Limb (tissue), 2 donors: ENCODE results near the gene HIVEP2.

Experiments
- DNase-seq, 2 donors: peaks; one replicate each; pipeline ENCODE4 v3.0.0-alpha.2; 2016; ENCODE audit errors: extremely low spot score in 2 of 2

Gene HIVEP2

DNA sequence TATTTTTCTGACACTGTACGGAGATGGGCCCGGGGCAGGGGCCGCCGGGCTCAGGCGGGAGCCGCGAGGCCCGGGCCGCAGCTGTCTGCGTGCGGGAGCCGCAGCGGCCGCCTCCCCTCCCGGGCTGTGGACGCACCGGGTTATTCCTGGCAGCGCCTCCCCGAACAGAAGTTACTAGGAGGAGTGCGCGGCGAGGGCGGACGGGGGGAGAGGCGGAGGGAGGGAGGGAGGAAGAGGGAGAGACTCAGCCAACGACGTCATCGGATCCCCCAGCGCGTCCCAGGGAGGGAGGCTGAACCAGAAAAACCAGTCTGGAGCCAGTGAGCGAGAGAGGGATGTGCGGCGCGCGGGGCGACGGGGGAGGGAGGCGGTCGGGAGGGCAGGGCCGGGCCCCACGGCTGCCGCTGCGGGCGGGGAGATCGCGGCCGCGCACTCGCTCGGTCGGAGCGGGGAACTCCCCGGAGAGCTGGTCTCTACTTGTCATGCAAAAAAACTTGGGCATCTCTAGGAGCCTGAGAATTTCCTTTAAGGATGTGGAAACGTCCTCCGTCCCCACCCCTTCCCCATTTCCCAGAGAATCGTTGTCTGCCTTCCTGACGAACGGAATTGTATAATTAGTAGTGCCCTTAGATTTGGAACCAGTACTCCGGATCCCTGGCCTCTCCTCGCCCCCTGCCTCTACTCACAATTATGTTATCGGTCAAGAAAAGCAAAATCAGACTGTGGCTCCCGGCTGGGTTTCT lies 1.4 kb upstream of the HIVEP2 start:
- DNase-seq = peak; percentile 93 to 96

DNA sequence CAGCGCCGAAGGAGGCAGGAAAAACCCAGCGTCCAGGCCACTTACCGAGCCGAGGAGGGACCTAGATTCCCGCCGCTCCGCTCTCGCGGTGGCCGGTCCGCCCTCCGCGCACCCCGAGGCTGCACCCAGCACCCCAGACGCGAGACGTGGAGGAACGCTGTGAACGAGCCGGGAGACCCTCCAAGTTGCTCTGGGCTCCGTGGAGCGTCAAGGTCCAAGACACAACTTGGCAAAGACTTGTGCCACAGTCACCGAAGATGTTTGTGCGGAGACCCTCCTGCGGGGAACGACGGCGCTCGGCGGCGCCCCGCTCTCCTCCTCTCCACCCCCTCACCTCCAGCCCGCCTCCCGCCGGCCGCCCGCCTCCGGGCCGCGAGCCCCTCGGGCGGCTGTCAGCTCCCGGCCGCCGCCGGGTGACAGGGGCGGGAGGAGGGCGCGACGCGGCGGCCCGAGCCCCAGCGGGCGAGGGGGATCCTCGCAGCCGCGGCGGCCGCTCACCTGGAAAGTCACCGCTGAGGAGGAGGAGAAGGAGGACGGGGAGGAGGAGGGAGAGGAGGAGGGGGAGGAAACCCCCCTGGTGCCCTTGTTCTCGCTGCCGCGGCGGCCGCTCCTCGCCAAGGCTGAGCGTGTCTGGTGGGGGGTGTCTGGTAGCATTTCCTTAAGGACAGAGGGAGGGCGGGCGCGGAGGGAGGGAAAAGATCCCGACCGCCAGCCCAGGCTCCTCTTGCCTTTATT lies 637 bp upstream of the HIVEP2 start:
- DNase-seq = peak; percentile 13 to 83

DNA sequence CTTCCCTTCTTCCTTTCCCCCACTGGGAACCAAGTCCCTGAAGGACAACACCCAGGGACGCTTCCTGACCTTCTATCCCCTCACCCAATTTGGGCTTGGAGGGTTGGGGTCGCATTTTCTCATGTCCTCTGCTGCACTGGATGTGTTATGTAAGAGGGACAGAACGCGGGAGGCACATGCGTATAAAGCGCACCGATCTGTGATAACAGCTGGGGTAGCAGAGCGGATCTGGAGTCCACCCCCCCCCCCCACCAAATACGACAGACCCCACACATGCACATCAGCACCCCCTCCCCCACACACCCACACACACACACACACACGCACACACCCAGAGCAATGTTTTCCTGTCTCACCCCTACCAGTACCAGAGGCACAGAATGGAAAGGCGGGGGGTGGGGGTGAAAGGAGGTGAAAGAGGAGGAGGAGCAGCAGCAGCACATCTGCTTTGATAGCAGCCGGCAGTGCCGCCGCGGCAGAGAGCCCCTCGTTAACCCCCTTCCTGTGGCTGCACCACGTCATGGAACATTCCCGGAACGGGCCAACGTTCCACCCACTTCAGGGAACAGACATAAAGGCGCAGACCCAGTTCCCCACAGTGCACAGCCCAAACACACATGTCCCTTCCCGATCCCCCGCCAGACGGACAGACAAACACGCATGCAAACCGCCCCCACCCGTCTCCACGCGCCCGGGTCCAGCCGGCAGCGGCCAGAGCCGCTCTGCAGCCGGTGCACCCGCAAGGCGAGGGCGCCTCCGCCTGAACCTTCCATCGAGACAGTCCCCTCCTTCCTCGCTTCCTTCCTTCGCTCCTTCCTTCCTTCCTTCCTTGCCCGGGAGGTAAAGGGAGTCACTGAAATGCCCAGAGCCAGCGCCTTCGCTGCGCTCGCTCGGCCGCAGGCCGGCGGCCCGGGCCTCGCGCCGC lies 590 bp downstream of the HIVEP2 start:
- peak; percentile 86 to 94 for DNase-seq

DNA sequence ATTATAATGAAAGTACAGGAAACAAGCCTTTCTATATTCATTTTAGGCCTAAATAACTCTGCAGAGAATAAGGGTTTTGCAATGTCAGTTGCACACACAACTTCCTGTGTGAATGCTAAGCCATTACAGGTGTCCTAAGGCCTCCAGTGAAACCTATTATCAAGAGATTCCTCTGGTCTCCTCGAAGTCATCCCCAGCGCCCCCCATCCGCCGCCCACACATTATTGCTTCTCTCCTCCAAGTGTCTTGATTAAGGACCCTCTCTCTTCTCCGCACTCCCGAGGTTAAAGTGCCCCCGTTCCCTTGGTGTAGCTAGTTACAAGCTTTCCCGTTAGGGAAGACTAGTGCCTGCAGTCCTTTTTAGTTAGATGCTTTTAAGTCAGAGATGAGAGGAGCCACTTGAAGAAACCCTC lies 1.3 kb downstream of the HIVEP2 start:
- peak in 1 of 2 donors; percentile 50 for DNase-seq

DNA sequence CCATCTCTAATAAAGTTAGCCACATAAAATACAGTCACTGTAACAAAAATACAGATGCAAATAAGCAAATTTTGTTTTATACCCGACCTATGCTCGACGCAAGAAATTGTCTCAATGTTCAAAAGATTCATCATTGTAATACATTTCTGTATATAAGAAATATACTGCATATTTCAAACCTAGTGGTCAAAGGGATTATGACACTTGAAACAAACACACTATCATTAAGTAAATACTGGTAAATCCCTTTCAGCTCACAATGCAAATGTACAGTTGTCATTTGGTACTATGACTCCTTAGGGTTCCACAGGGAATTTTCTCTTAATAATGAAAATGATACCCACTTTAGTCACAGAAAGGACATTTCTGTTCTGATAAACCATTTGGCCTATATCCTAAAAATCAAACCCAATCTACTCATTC lies 2.2 kb downstream of the HIVEP2 start:
- DNase-seq = peak in 1 of 2 donors; percentile 30

DNA sequence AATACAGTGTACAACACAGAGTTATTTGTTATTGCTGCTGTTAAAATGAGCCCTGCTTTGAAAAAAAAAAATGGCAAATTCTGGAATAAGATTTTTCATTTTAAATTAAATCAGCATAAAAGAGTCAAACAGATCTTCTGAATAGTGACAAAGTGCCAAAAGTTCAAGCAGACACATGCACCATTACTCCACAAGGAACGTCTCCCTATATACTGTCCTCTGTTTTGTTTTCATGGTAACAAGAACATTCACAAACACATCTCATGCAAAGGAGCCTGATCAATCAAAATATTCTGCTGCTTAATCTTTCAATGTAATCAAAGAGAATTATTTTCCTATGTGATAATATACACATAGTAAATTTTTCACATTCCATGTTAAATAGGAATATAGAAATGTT lies 2.7 kb downstream of the HIVEP2 start:
- peak in 1 of 2 donors; percentile 18 for DNase-seq

DNA sequence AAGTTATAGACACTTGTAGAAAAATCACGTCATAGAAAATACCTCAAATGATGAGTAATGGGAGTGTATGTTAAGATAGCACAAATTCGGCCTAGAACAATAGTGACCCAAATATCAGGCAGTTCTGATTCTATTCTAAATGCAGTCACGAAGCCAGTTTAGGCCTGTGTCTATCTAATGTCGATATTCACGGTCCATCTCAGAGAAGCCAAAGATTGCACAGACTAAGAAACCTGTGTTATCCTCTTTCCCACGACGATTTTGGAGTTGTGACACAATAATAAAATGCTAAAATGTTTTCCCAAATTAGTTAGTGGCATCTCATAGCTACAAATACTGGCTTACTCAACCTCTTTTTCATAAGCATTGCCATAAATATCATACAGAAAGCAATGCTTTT lies 4.0 kb downstream of the HIVEP2 start:
- no peak for DNase-seq

DNA sequence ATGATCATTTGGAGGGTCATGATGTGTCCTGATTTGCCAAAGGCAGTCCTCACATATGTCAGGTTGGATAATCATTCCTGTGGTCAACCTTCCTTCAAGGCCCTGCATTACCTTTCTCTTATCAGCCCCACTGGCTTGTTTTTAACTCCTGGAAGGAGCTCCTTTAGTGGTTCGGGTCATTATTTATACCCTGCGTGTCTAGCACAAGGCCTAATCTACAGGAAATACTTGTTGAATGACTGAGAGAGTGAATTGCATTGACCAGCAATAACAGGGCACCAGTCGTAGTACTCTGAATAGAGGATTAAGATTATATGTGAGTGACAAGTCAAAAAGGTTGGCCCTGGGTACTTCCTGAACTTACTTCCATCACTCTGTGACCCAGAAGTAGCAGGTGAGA lies 4.5 kb downstream of the HIVEP2 start:
- no peak for DNase-seq

DNA sequence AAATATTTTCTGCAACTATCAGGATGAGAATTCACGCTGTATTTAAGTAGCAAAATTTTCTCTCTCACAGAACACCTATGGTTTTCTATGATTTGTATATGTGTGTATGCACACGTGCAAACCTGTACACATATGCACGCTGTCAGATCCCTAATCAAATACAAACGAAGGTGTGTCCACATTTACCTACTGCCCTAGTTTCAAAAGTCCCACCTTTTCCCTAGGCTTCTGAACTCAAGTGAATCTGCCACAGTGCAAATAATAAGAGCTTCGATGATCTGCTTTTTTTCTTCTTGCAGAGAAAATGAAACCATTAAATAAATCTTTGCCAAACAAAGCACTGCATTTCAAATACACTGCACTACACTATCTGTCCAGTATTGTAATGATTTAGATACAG lies 6.5 kb downstream of the HIVEP2 start:
- DNase-seq = no peak

DNA sequence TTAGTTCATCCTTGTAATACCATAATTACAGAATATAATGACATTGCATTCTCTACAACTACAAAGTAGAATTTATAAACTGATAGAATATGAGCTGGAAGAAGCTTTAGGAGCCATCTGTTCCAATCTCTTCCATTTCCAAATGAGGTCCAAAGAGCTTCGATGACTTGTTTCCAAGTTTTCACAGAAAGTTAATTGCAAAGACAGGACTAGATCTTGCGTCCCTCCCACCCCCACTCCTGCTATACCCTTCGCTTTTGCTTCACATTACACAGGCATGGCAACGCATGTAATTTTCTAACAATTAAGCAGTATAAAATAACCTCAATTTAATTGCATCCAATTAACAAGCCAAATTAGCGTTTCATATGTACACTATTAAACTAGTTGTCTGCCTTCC lies 7.0 kb downstream of the HIVEP2 start:
- no peak for DNase-seq

DNA sequence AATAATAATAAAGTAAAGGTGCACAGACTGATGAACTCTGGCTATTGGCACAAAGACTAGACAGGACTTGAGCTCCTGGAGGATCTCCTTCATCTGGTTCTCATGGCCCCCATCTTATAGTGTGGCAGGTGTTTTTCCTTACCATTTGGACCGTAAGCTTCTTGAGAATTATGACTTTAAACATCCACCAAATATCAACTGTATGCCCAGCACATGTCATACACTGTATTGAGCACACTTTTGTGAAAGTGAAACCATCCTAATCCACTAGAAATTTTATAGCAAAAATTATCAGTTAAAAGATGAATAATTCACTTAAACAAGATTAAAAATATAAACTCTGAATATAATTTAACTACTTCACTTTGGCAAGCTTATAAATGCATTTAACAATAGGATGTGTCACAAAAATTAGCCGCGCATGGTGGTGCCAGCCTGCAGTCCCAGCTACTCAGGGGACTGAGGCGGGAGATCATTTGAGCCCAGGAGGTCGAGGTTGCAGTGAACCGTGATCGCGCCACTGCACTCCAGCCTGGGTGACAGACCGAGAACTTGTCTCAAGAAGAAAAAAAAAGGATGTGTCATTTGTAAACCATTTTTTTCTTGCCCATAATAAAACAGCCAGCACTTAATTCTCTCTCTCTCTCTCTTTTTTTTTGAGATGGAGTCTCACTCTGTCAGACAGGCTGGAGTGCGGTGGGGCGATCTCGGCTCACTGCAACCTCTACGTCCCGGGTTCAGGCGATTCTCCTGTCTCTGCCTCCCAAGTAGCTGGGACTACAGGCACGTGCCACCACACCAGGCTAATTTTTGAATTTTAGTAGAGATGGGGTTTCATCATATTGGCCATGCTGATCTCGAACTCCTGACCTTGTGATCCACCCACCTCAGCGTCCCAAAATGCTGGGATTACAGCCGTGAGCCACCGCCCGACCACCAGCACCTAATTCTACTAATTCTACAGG lies 9.1 kb downstream of the HIVEP2 start:
- no peak for DNase-seq

DNA sequence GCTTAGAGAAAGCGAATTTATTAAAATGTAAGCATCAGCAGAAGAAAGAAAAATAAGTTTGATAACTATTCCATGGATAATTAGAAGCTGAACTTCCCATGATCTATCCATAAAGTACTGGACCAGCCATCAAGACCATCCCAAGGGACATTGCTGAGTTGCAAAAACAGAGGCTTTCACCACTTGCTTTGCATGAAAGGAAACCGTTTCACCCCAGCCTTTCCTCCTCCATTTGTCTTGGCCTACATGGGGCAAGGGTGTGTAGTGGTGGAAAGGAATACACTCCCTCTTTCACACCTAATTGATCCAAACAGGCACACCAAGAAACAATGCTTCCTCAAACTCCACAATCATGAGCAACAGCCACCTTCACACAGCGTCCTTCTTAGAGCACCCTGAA lies 10.4 kb downstream of the HIVEP2 start:
- DNase-seq = no peak

DNA sequence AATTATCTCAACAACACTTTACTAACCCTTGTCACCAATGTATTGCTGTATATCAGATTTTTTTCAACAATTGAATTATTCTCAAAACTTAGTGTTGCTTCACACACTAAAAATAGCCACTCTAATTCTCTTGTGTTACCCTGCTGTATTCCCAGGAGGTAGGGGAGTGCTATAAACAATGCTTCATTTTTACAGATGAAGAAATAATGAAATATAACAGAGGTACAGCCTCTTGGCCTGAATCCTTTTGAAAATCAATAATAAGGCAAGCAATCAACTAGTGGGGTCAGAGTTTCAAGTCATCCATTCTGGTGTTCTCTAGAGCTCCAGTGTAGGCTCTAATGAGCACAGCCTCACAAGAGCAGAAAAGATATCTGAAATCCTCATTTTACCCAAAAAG lies 10.9 kb downstream of the HIVEP2 start:
- no peak for DNase-seq

DNA sequence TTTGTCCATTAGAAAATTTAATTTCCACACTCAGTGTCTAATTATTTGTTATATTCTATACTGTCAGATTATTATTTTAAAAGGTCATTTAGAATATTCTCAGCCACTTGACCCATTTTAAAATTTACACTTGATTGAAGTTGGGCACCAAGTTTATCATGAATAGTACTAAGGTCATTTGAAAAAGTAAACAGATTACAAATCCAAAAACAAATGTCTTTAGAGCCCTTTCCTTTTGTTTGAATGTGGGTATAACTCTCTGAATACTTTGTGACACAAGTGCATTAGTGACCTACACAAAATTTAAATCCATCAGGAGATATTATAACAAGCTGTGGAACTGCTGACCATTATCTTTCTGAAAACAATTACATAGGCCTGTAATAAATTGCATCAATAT lies 11.3 kb downstream of the HIVEP2 start:
- DNase-seq = no peak

DNA sequence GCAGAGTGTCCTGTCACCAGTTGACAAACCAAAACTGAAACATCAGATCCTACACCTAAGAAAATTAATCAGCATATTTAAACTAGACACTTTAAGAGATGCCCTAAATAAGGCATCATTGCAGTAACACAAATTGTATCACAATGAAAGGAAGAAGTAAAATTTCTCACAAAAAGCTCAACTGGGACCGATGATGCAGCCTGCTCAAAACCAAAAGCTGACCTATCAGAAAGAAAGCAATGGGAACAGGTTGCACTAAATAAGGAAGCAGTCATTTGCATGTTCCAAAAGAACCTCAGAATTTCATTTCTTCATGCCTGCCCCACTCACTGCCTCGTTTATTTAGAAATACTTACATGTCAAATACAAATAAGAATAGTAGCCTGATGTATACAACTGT lies 12.1 kb downstream of the HIVEP2 start:
- DNase-seq = no peak

DNA sequence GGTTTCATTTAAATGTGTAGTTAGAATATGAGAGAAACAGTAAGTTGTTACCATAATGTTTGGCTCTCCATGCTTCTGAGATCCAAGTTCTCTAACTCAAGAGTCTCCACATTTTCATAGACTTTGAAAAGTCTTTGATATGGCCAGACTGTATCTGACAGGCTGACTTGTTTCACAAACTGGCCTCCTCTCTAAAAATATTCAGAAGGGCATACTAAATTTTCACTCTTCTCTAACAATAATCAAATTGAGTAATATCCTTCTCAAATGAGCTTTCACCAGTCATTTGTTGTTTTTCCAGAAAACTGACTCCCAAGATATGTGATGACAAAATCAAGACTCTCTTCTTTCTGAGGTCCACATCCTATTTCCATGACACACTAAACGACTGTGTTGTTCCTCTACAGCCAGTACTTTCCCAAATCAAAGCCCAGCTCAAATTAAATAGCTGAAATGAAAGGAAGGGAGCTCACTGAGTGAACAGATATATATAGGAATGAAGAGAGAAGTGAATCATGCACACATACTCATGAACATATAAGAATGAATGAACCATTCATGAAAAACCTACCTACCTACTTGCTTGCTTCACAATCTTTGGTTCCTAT lies 15.1 kb downstream of the HIVEP2 start:
- DNase-seq = no peak

DNA sequence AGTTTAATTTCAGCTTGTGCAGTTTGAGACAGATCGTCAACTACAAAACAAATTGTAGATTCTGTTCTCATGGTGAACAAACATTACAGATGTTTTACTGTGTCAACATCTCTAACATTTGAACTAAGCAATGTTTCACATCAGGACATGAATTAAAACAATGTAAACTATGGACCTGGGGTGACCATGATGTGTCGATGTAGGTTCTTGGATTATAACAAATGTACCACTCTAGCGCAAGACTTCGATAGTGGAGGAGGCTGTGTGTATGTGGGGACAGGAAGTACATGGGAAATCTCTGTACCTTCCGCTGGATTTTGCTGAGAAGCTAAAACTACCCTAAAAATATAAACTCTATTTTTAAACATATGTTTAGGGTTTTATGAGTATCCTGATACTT lies 17.1 kb downstream of the HIVEP2 start:
- DNase-seq = no peak

DNA sequence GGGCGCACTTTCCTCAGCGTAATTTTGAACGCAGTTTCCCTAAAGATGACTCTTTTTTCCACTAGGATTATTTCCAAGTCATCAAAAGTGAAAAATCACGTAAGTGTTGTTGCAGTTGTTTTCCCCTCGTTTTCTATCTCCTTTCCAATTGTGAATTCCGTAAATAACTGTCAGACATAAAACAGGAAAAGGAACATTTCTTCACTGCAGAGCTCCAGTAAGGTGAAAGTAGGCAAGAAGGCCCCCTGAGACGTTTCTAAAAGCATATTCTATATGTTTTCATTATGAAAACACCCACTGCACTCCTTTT lies 17.8 kb downstream of the HIVEP2 start:
- no peak for DNase-seq

DNA sequence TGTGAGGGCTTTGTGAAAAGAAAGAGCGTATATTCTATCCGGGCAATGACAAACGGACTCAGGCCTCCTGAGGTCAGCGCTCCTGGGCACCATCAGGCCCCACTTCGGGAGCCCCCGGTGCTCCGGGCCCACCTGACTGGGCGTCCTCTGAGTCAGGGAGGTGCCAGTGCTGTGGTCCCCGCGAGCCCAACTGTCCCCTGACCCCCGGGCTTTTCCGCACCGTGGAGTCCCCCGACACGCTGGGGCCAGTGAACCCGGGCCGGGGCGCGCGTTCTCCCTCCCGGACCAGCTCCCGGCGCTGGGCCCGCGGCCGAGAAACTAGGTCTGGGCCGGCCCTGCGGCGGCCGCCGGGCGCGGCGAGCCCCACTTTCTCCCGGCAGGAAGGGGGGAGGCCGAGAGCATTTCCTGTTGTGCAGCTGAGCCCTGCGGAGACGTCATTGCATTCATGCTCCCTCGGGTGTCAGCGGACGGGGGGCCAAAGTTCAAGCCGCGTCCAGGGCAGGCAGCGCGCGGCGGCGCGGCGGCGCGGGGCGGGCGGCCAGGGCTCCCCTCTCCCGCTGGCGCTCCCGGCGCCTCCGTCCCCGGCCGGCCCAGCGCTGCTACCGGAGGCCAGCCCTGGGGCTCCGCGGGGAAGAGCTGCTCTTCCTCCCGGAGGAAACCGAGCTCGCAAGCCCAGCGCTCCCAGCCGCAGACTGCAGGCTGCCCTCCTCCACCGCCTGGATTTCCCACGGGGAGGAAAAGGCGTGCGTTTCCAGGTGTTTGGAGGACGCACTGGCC lies 18.3 kb downstream of the HIVEP2 start:
- DNase-seq = peak; percentile 61 to 83

DNA sequence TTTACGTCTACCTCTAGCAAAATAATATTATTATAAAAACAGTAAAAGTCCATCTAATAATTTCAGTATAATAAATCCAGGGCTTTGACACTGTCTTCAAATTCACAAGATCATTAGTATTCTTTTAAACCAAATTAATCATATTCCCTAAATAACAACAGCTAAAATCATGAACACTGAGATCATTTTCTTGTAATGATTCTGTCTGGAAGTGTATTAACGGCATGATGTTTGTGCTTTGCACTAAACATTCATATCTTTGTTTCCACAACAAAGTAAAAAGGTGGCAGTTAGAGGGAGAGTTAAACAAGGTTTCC lies 18.8 kb downstream of the HIVEP2 start:
- no peak for DNase-seq
